ENCODE measurements around the gene EEF1AKMT1.

EEF1AKMT1 gene

DNA sequence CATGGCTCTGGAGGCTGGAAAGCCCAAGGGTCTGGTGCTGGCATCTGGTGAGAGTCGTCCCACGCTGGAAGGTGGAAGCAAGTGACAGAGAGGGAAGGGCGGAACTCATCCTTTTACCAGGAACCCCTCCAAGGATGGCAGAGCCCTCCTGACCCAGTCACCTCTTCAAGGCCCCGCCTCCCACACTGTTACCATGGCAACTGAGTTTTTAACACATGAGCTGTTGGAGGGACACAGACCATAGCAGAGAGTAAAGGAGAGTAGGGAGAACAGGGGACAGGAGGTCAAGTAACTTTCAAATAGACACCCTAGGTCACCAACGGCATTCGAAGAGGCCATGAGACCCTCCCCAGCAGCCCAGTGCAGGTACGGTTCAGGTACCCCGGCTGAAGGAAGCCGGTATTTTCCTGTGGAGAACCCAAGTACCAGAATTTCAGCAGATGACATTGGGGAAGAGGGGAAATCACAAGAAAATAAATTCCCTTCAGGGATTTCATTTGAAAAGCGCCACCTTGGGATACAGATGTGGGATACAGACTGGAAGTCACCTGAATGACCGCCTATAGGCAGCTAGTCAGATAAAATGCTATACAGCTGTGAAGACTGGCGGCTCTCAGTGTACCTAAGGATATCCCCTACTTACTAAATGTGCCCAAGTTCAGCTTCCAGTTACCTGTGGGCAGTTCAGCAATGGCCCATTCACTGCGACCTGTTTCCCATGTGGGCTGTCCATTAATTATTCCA, 62.3 kb downstream of the EEF1AKMT1 start:
- TF ChIP-seq, protein P1, sequence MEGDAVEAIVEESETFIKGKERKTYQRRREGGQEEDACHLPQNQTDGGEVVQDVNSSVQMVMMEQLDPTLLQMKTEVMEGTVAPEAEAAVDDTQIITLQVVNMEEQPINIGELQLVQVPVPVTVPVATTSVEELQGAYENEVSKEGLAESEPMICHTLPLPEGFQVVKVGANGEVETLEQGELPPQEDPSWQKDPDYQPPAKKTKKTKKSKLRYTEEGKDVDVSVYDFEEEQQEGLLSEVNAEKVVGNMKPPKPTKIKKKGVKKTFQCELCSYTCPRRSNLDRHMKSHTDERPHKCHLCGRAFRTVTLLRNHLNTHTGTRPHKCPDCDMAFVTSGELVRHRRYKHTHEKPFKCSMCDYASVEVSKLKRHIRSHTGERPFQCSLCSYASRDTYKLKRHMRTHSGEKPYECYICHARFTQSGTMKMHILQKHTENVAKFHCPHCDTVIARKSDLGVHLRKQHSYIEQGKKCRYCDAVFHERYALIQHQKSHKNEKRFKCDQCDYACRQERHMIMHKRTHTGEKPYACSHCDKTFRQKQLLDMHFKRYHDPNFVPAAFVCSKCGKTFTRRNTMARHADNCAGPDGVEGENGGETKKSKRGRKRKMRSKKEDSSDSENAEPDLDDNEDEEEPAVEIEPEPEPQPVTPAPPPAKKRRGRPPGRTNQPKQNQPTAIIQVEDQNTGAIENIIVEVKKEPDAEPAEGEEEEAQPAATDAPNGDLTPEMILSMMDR (IDR thresholded peaks at IDR 0.05) = no peak
- peak; percentile 70 for DNase-seq
- Mint-ChIP-seq H3K27me3 (ENCODE audit: low read depth, poor library complexity) (peaks cover 21% of the 10 kb centered on the region), H3K27ac (no peak overlapping the region), H3K4me3 (no peak overlapping the region), H3K4me1 (peaks cover 34% of the 10 kb centered on the region), H3K9me3 (no peaks in the 10 kb centered on the region), H3K36me3 (ENCODE audit: low read depth) (no peaks in the 10 kb centered on the region)

GRCh38 chr13:20709782-20710181, 64.0 kb downstream of the EEF1AKMT1 start:
- peaks cover 37% of the 10 kb centered on the region for H3K4me1 Mint-ChIP-seq
- no peak overlapping the region for H3K27ac Mint-ChIP-seq
- no peaks in the 10 kb centered on the region for H3K36me3 Mint-ChIP-seq (ENCODE audit: low read depth)
- TF ChIP-seq, protein P1 (IDR thresholded peaks at IDR 0.05) = no peak
- DNase-seq = no peak
- peaks cover 33% of the 10 kb centered on the region for H3K27me3 Mint-ChIP-seq (ENCODE audit: low read depth, poor library complexity)
- H3K4me3 Mint-ChIP-seq = no peak overlapping the region
- no peaks in the 10 kb centered on the region for H3K9me3 Mint-ChIP-seq

GRCh38 chr13:20709369-20709768, 64.4 kb downstream of the EEF1AKMT1 start:
- Mint-ChIP-seq H3K27me3 (ENCODE audit: low read depth, poor library complexity) (peaks cover 37% of the 10 kb centered on the region), H3K4me1 (peaks cover 40% of the 10 kb centered on the region), H3K27ac (no peak overlapping the region), H3K36me3 (ENCODE audit: low read depth) (no peaks in the 10 kb centered on the region), H3K9me3 (no peaks in the 10 kb centered on the region), H3K4me3 (no peak overlapping the region)
- DNase-seq = no peak
- TF ChIP-seq, protein P1 (IDR thresholded peaks at IDR 0.05) = no peak

DNA sequence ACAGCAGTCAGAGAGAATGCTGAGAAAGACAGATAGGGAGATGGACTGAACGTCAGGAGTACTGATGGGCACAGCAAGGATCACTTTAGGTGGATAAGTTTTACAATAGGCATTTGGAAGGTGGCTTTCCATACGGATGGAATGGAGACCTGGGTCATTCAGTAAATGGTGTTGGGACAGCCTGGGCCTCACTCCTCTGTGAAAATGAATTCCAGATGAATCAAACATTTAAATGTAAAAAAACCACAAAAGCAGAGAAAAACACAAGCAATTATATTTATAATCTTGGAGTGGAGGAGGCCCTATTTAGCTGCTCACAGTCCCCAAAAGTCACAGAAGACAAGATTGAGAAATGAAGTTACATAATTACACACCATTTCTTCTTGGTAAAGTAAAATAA, 65.5 kb downstream of the EEF1AKMT1 start:
- Mint-ChIP-seq H3K27ac (no peak overlapping the region), H3K36me3 (ENCODE audit: low read depth) (no peaks in the 10 kb centered on the region), H3K9me3 (no peaks in the 10 kb centered on the region), H3K4me3 (no peak overlapping the region), H3K27me3 (ENCODE audit: low read depth, poor library complexity) (peaks cover 31% of the 10 kb centered on the region), H3K4me1 (peaks cover 29% of the 10 kb centered on the region)
- DNase-seq = no peak
- TF ChIP-seq, protein P1 (IDR thresholded peaks at IDR 0.05) = no peak

- no peak for DNase-seq
- H3K4me1 Mint-ChIP-seq = peaks cover 22% of the 10 kb centered on the region
- H3K27ac Mint-ChIP-seq = no peak overlapping the region
- no peaks in the 10 kb centered on the region for H3K36me3 Mint-ChIP-seq (ENCODE audit: low read depth)
- TF ChIP-seq, protein P1 (IDR thresholded peaks at IDR 0.05) = no peak
- no peak overlapping the region for H3K4me3 Mint-ChIP-seq
- no peaks in the 10 kb centered on the region for H3K9me3 Mint-ChIP-seq
- H3K27me3 Mint-ChIP-seq (ENCODE audit: low read depth, poor library complexity) = peaks cover 46% of the 10 kb centered on the region
These were observed 67.1 kb downstream of the EEF1AKMT1 start for GRCh38 chr13:20706661-20707060.

Measured in nephron progenitor cell (in vitro differentiated cells).